ENCODE data around the gene ADGRF4. TPM values are rescaled to one million over a fixed set of nuclear protein-coding genes. Genes with fewer than 3 reads are reported as not detected.

ADGRF4 gene
- polyA plus RNA-seq, 1 donor (not counting 4 experiments of a cell fraction or from before 2014, with no cell fraction given), result 30.2 TPM

- Histone ChIP-seq H3K36me3 (ENCODE audit: control insufficient read depth in 2 of 2, extremely low read depth in 1 of 2, insufficient read depth in 2 of 2, low read length in 2 of 2) (no peaks in the 10 kb centered on the region), H3K79me2 (ENCODE audit: control insufficient read depth, insufficient read depth, low read length) (no peaks in the 10 kb centered on the region), H3K9me3 (ENCODE audit: control insufficient read depth, low read depth, low read length) (no peaks in the 10 kb centered on the region), H3K27ac (ENCODE audit: control insufficient read depth, insufficient read depth, low read length) (no peak overlapping the region), H3K4me3 (ENCODE audit: control insufficient read depth in 2 of 3, extremely low read depth in 1 of 3, insufficient read depth in 2 of 3, low read depth in 1 of 3, low read length in 3 of 3) (no peak overlapping the region), H3K9me1 (ENCODE audit: control insufficient read depth, extremely low read depth, insufficient read depth, low read length) (no peaks in the 10 kb centered on the region), H4K20me1 (ENCODE audit: control insufficient read depth, extremely low read depth, insufficient read depth, low read length) (no peaks in the 10 kb centered on the region), H3K4me2 (ENCODE audit: control insufficient read depth, extremely low read depth, insufficient read depth, low read depth, low read length) (no peak overlapping the region), H3K27me3 (ENCODE audit: control insufficient read depth, extremely low read depth, insufficient read depth, low read length) (no peaks in the 10 kb centered on the region), H3K4me1 (ENCODE audit: control insufficient read depth, extremely low read depth, insufficient read depth, low read length) (no peaks in the 10 kb centered on the region), H3K9ac (ENCODE audit: control insufficient read depth, extremely low read depth, insufficient read depth, low read length) (no peak overlapping the region), H2AFZ (ENCODE audit: control insufficient read depth, low read length) (no peak overlapping the region)
- dilution Hi-C loops (cut with MboI; ENCODE audit: extremely low pct_ligation_motif_present, low sequenced_read_pairs), result no loop called here
- FAIRE-seq (no peak), DNase-seq (ENCODE audit: low read depth, low spot score) (no peak)
- TF ChIP-seq CTCF (optimal IDR thresholded peaks at IDR 0.05 in 1 of 3, IDR thresholded peaks at IDR 0.05 in 1 of 3, conservative IDR thresholded peaks at IDR 0.05 in 1 of 3; ENCODE audit: extremely low read depth in 1 of 3, insufficient read depth in 2 of 3, low read length in 3 of 3) (no peak), EZH2 (IDR thresholded peaks at IDR 0.05; ENCODE audit: low read length) (no peak)
These were observed 51.4 kb downstream of the ADGRF4 start for GRCh38 chr6:47749757-47750156.

GRCh38 chr6:47752801-47753200 is 54.4 kb downstream of the ADGRF4 start:
- H3K9me1 ChIP-seq (ENCODE audit: control insufficient read depth, extremely low read depth, insufficient read depth, low read length), result no peaks in the 10 kb centered on the region

More at GRCh38 chr6:47752801-47753200, 54.4 kb downstream of the ADGRF4 start:
- no peak overlapping the region for H2AFZ ChIP-seq (ENCODE audit: control insufficient read depth, low read length)
- H3K9me3 ChIP-seq (ENCODE audit: control insufficient read depth, low read depth, low read length), result no peaks in the 10 kb centered on the region
- no peaks in the 10 kb centered on the region for H3K79me2 ChIP-seq (ENCODE audit: control insufficient read depth, insufficient read depth, low read length)
- no peak overlapping the region for H3K4me2 ChIP-seq (ENCODE audit: control insufficient read depth, extremely low read depth, insufficient read depth, low read depth, low read length)
- H3K27ac ChIP-seq (ENCODE audit: control insufficient read depth, insufficient read depth, low read length), result no peak overlapping the region
- H3K27me3 ChIP-seq (ENCODE audit: control insufficient read depth, extremely low read depth, insufficient read depth, low read length), result no peaks in the 10 kb centered on the region
- H3K4me1 ChIP-seq (ENCODE audit: control insufficient read depth, extremely low read depth, insufficient read depth, low read length), result no peaks in the 10 kb centered on the region
- dilution Hi-C loops (cut with MboI; ENCODE audit: extremely low pct_ligation_motif_present, low sequenced_read_pairs), result no loop called here
- no peak overlapping the region for H3K4me3 ChIP-seq (ENCODE audit: control insufficient read depth in 2 of 3, extremely low read depth in 1 of 3, insufficient read depth in 2 of 3, low read depth in 1 of 3, low read length in 3 of 3)
- FAIRE-seq, result no peak
- H3K9ac ChIP-seq (ENCODE audit: control insufficient read depth, extremely low read depth, insufficient read depth, low read length), result no peak overlapping the region
- no peaks in the 10 kb centered on the region for H4K20me1 ChIP-seq (ENCODE audit: control insufficient read depth, extremely low read depth, insufficient read depth, low read length)
- TF ChIP-seq CTCF (optimal IDR thresholded peaks at IDR 0.05 in 1 of 3, IDR thresholded peaks at IDR 0.05 in 1 of 3, conservative IDR thresholded peaks at IDR 0.05 in 1 of 3; ENCODE audit: extremely low read depth in 1 of 3, insufficient read depth in 2 of 3, low read length in 3 of 3) (no peak), EZH2 (IDR thresholded peaks at IDR 0.05; ENCODE audit: low read length) (no peak)
- H3K36me3 ChIP-seq (ENCODE audit: control insufficient read depth in 2 of 2, extremely low read depth in 1 of 2, insufficient read depth in 2 of 2, low read length in 2 of 2), result no peaks in the 10 kb centered on the region
- DNase-seq (ENCODE audit: low read depth, low spot score), result no peak
